ENCODE measurements around the gene CTDSP1. TPM values are rescaled to one million over a fixed set of nuclear protein-coding genes. Genes with fewer than 3 reads are reported as not detected.

The CTDSP1 gene
- polyA plus RNA-seq, 1 donor from 2014 or later: 0.97 TPM

- TF ChIP-seq MXI1 (conservative IDR thresholded peaks at IDR 0.05; ENCODE audit: poor library complexity, severe bottlenecking): no peak
- no peak for TF ChIP-seq EZH2 (IDR thresholded peaks at IDR 0.05; ENCODE audit: borderline replicate concordance, insufficient read depth, low read length, poor library complexity, severe bottlenecking)
These were observed 32.2 kb downstream of the CTDSP1 start (continued) for GRCh38 chr2:218431878-218432277.

- H3K9me3 ChIP-seq (ENCODE audit: low read length): no peaks in the 10 kb centered on the region
- H3K9ac ChIP-seq (ENCODE audit: low read length): no peak overlapping the region
- no peak overlapping the region for H2AFZ ChIP-seq (ENCODE audit: low read depth, low read length)
- H3K27me3 ChIP-seq (ENCODE audit: insufficient read depth, low read depth, low read length): no peaks in the 10 kb centered on the region
- no peak for TF ChIP-seq REST (IDR thresholded peaks at IDR 0.05; ENCODE audit: borderline replicate concordance)
- no peaks in the 10 kb centered on the region for H3K79me2 ChIP-seq (replicated peaks; ENCODE audit: insufficient read depth, low read length)
- H3K4me3 ChIP-seq (ENCODE audit: low read length): no peak overlapping the region
- H3K9me2 ChIP-seq (ENCODE audit: insufficient read depth, low read length): no peaks in the 10 kb centered on the region
- H3K27ac ChIP-seq (ENCODE audit: low read length): no peak overlapping the region
- H3K4me2 ChIP-seq (ENCODE audit: low read length): no peak overlapping the region
- no peaks in the 10 kb centered on the region for H3K36me3 ChIP-seq (ENCODE audit: insufficient read depth, low read length)
- no peaks in the 10 kb centered on the region for H3F3A ChIP-seq (ENCODE audit: insufficient read depth, low read length, poor library complexity, severe bottlenecking)
- no peaks in the 10 kb centered on the region for H4K20me1 ChIP-seq (ENCODE audit: insufficient read depth)
These were observed 33.2 kb downstream of the CTDSP1 start for GRCh38 chr2:218432676-218433365.

GRCh38 chr2:218434456-218434855 lies 34.8 kb downstream of the CTDSP1 start:
- Histone ChIP-seq H3K27ac (ENCODE audit: low read length) (no peak overlapping the region), H3K79me2 (replicated peaks; ENCODE audit: insufficient read depth, low read length) (no peaks in the 10 kb centered on the region), H3K9me2 (ENCODE audit: insufficient read depth, low read length) (no peaks in the 10 kb centered on the region), H3K4me2 (ENCODE audit: low read length) (no peak overlapping the region), H3K9me3 (ENCODE audit: low read length) (no peaks in the 10 kb centered on the region), H3K9ac (ENCODE audit: low read length) (no peak overlapping the region), H4K20me1 (ENCODE audit: insufficient read depth) (no peaks in the 10 kb centered on the region), H3K36me3 (ENCODE audit: insufficient read depth, low read length) (no peaks in the 10 kb centered on the region), H3K27me3 (ENCODE audit: insufficient read depth, low read depth, low read length) (no peaks in the 10 kb centered on the region), H3F3A (ENCODE audit: insufficient read depth, low read length, poor library complexity, severe bottlenecking) (no peaks in the 10 kb centered on the region), H3K4me3 (ENCODE audit: low read length) (no peak overlapping the region), H2AFZ (ENCODE audit: low read depth, low read length) (no peak overlapping the region)
- TF ChIP-seq SMC3 (conservative IDR thresholded peaks at IDR 0.05; ENCODE audit: poor library complexity) (no peak), TAF1 (IDR thresholded peaks at IDR 0.05; ENCODE audit: low read depth) (no peak), EP300 (conservative IDR thresholded peaks at IDR 0.05; ENCODE audit: poor library complexity, severe bottlenecking) (no peak), POLR2AphosphoS5 (IDR thresholded peaks at IDR 0.05) (no peak), RAD21 (conservative IDR thresholded peaks at IDR 0.05) (no peak), MXI1 (conservative IDR thresholded peaks at IDR 0.05; ENCODE audit: poor library complexity, severe bottlenecking) (no peak), CTCF (IDR thresholded peaks at IDR 0.05; ENCODE audit: poor library complexity, severe bottlenecking) (no peak), EZH2 (IDR thresholded peaks at IDR 0.05; ENCODE audit: borderline replicate concordance, insufficient read depth, low read length, poor library complexity, severe bottlenecking) (no peak), REST (IDR thresholded peaks at IDR 0.05; ENCODE audit: borderline replicate concordance) (no peak)
